Loucy (cell line): ENCODE data around the gene SLC9A9.

Experiments used
- H2AFZ ChIP-seq: fragments of 200-600 bp; sonication (generic); 2 replicates; pipeline ENCODE4 v1.6.0; 2016; ENCODE audit warnings: antibody characterized with exemption, mild to moderate bottlenecking, low read length, moderate library complexity
- H3F3A ChIP-seq: fragments of 200-600 bp; 2 replicates; pipeline ENCODE4 v1.6.0; 2016; ENCODE audit warnings: antibody characterized with exemption, low read depth, mild to moderate bottlenecking
- H3K27me3 ChIP-seq: fragments of 200-600 bp; sonication (generic); 2 replicates; pipeline ENCODE4 v1.6.1; 2014; ENCODE audit warnings: low read length, mild to moderate bottlenecking; ENCODE audit not compliant: insufficient read depth, poor library complexity, severe bottlenecking
- H3K36me3 ChIP-seq: fragments of 200-600 bp; sonication (generic); 2 replicates; pipeline ENCODE4 v1.6.1; 2016; ENCODE audit warnings: low read length; ENCODE audit not compliant: insufficient read depth
- H3K4me1 ChIP-seq: fragments of 200-600 bp; sonication (generic); 2 replicates; pipeline ENCODE4 v1.5.1; 2014; ENCODE audit warnings: low read length, mild to moderate bottlenecking; ENCODE audit not compliant: insufficient read depth, poor library complexity, severe bottlenecking
- H3K4me2 ChIP-seq: fragments of 200-600 bp; sonication (generic); 2 replicates; pipeline ENCODE4 v1.6.0; 2014; ENCODE audit warnings: antibody characterized with exemption, low read length, low read depth, mild to moderate bottlenecking; ENCODE audit not compliant: poor library complexity, severe bottlenecking
- H3K4me3 ChIP-seq: fragments of 200-600 bp; sonication (generic); 2 replicates; pipeline ENCODE4 v1.5.1; 2014; ENCODE audit warnings: low read length, mild to moderate bottlenecking, mixed read lengths; ENCODE audit not compliant: poor library complexity, severe bottlenecking
- H3K79me2 ChIP-seq: fragments of 200-600 bp; sonication (generic); 2 replicates; pipeline ENCODE4 v1.6.1; 2014; ENCODE audit warnings: low read length; ENCODE audit not compliant: insufficient read depth
- H3K9ac ChIP-seq: fragments of 200-600 bp; sonication (generic); 2 replicates; pipeline ENCODE4 v1.6.0; 2014; ENCODE audit warnings: mild to moderate bottlenecking, low read depth, low read length, moderate library complexity; ENCODE audit not compliant: poor library complexity, severe bottlenecking
- H3K9me2 ChIP-seq: fragments of 200-600 bp; sonication (generic); replicated peaks from 2 replicates; pipeline ENCODE4 v1.6.1; 2016; ENCODE audit warnings: low read depth, low read length, mixed read lengths
- H3K9me3 ChIP-seq: fragments of 200-600 bp; sonication (generic); 2 replicates; pipeline ENCODE4 v1.6.1; 2014; ENCODE audit warnings: mild to moderate bottlenecking, antibody characterized with exemption, low read length, low read depth; ENCODE audit not compliant: insufficient read depth
- H4K20me1 ChIP-seq: fragments of 200-600 bp; sonication (generic); 2 replicates; pipeline ENCODE4 v1.6.0; 2014; ENCODE audit warnings: antibody characterized with exemption, low read length, mild to moderate bottlenecking; ENCODE audit not compliant: insufficient read depth, poor library complexity, severe bottlenecking
- CTCF ChIP-seq: fragments of 200-600 bp; sonication (generic); conservative IDR thresholded peaks from 2 replicates; pipeline ENCODE4 v1.5.1; 2014; ENCODE audit warnings: mild to moderate bottlenecking, antibody characterized with exemption, low read length
- EZH2phosphoT487 ChIP-seq: fragments of 200-600 bp; IDR thresholded peaks from 2 replicates; pipeline ENCODE4 v1.6.1; 2018; ENCODE audit warnings: antibody characterized with exemption, mild to moderate bottlenecking, moderate library complexity, borderline replicate concordance

Gene SLC9A9

GRCh38 chr3:143313893-143314188 lies 534.4 kb downstream of the SLC9A9 start:
- Histone ChIP-seq H3K9me3 (no peaks in the 10 kb centered on the region), H3K79me2 (no peaks in the 10 kb centered on the region), H4K20me1 (no peaks in the 10 kb centered on the region), H3K4me1 (no peaks in the 10 kb centered on the region), H3K27me3 (no peaks in the 10 kb centered on the region), H3K4me2 (no peak overlapping the region), H3K9ac (no peak overlapping the region), H3K9me2 (no peaks in the 10 kb centered on the region), H2AFZ (no peak overlapping the region), H3K4me3 (no peak overlapping the region), H3F3A (no peaks in the 10 kb centered on the region), H3K36me3 (no peaks in the 10 kb centered on the region)
- TF ChIP-seq CTCF (no peak), EZH2phosphoT487 (no peak)

- H2AFZ ChIP-seq: no peak overlapping the region
- no peaks in the 10 kb centered on the region for H4K20me1 ChIP-seq
- TF ChIP-seq EZH2phosphoT487: no peak
- no peak for TF ChIP-seq CTCF
- H3K79me2 ChIP-seq: no peaks in the 10 kb centered on the region
- H3K4me3 ChIP-seq: no peak overlapping the region
- no peaks in the 10 kb centered on the region for H3K27me3 ChIP-seq
- no peak overlapping the region for H3K9ac ChIP-seq
- H3K4me1 ChIP-seq: no peaks in the 10 kb centered on the region
- no peaks in the 10 kb centered on the region for H3F3A ChIP-seq
- H3K36me3 ChIP-seq: no peaks in the 10 kb centered on the region
- no peak overlapping the region for H3K4me2 ChIP-seq
- no peaks in the 10 kb centered on the region for H3K9me2 ChIP-seq
- no peaks in the 10 kb centered on the region for H3K9me3 ChIP-seq
Observed at GRCh38 chr3:143313025-143313892, 535.0 kb downstream of the SLC9A9 start.

- H3F3A ChIP-seq: no peaks in the 10 kb centered on the region
- peaks cover 5% of the 10 kb centered on the region for H3K4me1 ChIP-seq
Observed at GRCh38 chr3:143311096-143311495, 537.2 kb downstream of the SLC9A9 start.

More at GRCh38 chr3:143311096-143311495, 537.2 kb downstream of the SLC9A9 start:
- Histone ChIP-seq H3K9me2 (no peaks in the 10 kb centered on the region), H3K27me3 (no peaks in the 10 kb centered on the region), H2AFZ (no peak overlapping the region), H3K9ac (no peak overlapping the region), H3K4me3 (no peak overlapping the region), H3K36me3 (no peaks in the 10 kb centered on the region), H4K20me1 (no peaks in the 10 kb centered on the region), H3K79me2 (no peaks in the 10 kb centered on the region), H3K9me3 (no peaks in the 10 kb centered on the region), H3K4me2 (no peak overlapping the region)
- no peak for TF ChIP-seq CTCF
